Natural killer cell (primary cell): ENCODE measurements around the gene PLPP1. TPM values are rescaled to one million over a fixed set of nuclear protein-coding genes. Genes with fewer than 3 reads are reported as not detected.

Experiments used
- ATAC-seq, 3 donors: fragments of 150-1000 bp in 2 of 3; fragments of 200-7000 bp in 1 of 3; cut with Tn5 transposase; 1 replicate in 1 of 3; 2 replicates in 2 of 3; pipeline ENCODE4 v1.10.0; 2021; ENCODE audit warnings: mild to moderate bottlenecking in 2 of 3, moderate library complexity in 2 of 3
- DNase-seq, 2 donors: peaks; one replicate each; pipeline versions ENCODE4 v3.0.0 to v3.0.0-alpha.2; 2013 to 2021; ENCODE audit warnings: mixed read lengths in 1 of 2
- H3K27ac ChIP-seq: one replicate; pipeline ENCODE4 v1.5.1; 2013; ENCODE audit warnings: mild to moderate bottlenecking, low read length
- H3K27me3 ChIP-seq: one replicate; pipeline ENCODE4 v1.6.1; 2013; ENCODE audit warnings: low read length; ENCODE audit not compliant: control insufficient read depth, insufficient read depth
- H3K36me3 ChIP-seq: one replicate; pipeline ENCODE4 v1.6.1; 2013; ENCODE audit warnings: low read length; ENCODE audit not compliant: control insufficient read depth, insufficient read depth
- H3K4me1 ChIP-seq: one replicate; pipeline ENCODE4 v1.6.1; 2013; ENCODE audit warnings: low read length; ENCODE audit not compliant: control insufficient read depth, insufficient read depth
- H3K4me3 ChIP-seq: one replicate; pipeline ENCODE4 v1.5.1; 2013; ENCODE audit warnings: low read length
- H3K9me3 ChIP-seq: one replicate; pipeline ENCODE4 v1.6.1; 2013; ENCODE audit warnings: low read length; ENCODE audit not compliant: control insufficient read depth, insufficient read depth
- H3K27ac Mint-ChIP-seq, 2 donors: one replicate each; pipeline ENCODE4 v1.8.0; 2022; ENCODE audit warnings: mild to moderate bottlenecking in 2 of 2, mixed read lengths in 2 of 2, moderate library complexity in 1 of 2
- H3K27me3 Mint-ChIP-seq, 2 donors: one replicate each; pipeline ENCODE4 v1.8.0; 2022; ENCODE audit warnings: low read depth in 2 of 2, mixed read lengths in 2 of 2
- H3K36me3 Mint-ChIP-seq: one replicate; pipeline ENCODE4 v1.8.0; 2022; ENCODE audit warnings: mixed read lengths
- H3K4me1 Mint-ChIP-seq, 2 donors: one replicate each; pipeline ENCODE4 v1.8.0; 2022; ENCODE audit warnings: mixed read lengths in 2 of 2
- H3K4me3 Mint-ChIP-seq: one replicate; pipeline ENCODE4 v1.8.0; 2022; ENCODE audit warnings: mild to moderate bottlenecking, moderate library complexity, mixed read lengths
- H3K9me3 Mint-ChIP-seq, 2 donors: one replicate each; pipeline ENCODE4 v1.8.0; 2022; ENCODE audit warnings: mixed read lengths in 2 of 2
- WGBS: methylation state at CpG from one replicate; pipeline ENCODE4 v1.1.7; 2013; ENCODE audit warnings: missing lambda C conversion rate; ENCODE audit not compliant: insufficient coverage; 5-methylcytosine and 5-hydroxymethylcytosine counted together
- intact Hi-C: fragments of 100-400 bp; cut with micrococcal nuclease; formaldehyde crosslinking; loops from one replicate; pipeline ENCODE4 v1.14.2; 2022
- total RNA-seq, 4 donors: library from RNA; stranded (reverse); fragments of 120-200 nt in 1 of 4; gene quantifications; one replicate each; pipeline versions ENCODE4 v1.2.3 to v1.2.4, GENCODE V29; 2013 to 2022
- TF ChIP-seq, protein P1 (sequence below): fragments of 200-600 bp; IDR thresholded peaks from one replicate; pipeline ENCODE4 v1.8.0; 2022; ENCODE audit warnings: antibody characterized with exemption

The PLPP1 gene
- total RNA-seq, 3 donors from 2014 or later (not counting 1 experiment from before 2014, with no cell fraction given): 3.3 to 5.5 (median 4.2) TPM

DNA sequence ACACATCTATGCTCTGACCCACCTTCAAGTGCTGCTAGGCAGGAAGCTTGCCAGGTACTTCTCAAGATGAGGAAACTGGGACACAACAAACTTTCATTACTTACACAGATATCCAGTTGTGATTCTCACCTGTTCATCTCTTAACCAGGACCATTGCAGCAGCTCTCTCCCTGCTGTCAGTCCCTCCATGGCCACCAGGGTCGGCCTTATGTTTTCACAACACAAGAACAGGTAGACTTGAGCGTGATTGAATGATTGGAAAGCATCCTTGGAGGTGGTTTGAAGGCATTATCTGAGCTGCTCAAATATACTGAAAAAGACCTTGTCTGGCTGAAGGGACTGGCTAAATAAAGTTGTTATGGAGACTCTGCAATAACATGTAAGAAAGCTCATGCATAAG is 132.6 kb downstream of the PLPP1 start:
- H3K4me3 Mint-ChIP-seq: no peak overlapping the region
- WGBS: 75% methylated on average over 2 of the region's 2 CpGs
- no peaks in the 10 kb centered on the region for H3K4me1 ChIP-seq
- H3K9me3 Mint-ChIP-seq: no peaks in the 10 kb centered on the region
- TF ChIP-seq, protein P1, sequence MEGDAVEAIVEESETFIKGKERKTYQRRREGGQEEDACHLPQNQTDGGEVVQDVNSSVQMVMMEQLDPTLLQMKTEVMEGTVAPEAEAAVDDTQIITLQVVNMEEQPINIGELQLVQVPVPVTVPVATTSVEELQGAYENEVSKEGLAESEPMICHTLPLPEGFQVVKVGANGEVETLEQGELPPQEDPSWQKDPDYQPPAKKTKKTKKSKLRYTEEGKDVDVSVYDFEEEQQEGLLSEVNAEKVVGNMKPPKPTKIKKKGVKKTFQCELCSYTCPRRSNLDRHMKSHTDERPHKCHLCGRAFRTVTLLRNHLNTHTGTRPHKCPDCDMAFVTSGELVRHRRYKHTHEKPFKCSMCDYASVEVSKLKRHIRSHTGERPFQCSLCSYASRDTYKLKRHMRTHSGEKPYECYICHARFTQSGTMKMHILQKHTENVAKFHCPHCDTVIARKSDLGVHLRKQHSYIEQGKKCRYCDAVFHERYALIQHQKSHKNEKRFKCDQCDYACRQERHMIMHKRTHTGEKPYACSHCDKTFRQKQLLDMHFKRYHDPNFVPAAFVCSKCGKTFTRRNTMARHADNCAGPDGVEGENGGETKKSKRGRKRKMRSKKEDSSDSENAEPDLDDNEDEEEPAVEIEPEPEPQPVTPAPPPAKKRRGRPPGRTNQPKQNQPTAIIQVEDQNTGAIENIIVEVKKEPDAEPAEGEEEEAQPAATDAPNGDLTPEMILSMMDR: no peak
- intact Hi-C loops: no loop called here
- no peak overlapping the region for H3K4me3 ChIP-seq
- no peaks in the 10 kb centered on the region for H3K27me3 Mint-ChIP-seq
- ATAC-seq (no peak), DNase-seq (peak in 1 of 2 donors; percentile 14)
- peak overlapping the region in 1 of 2 donors; percentile 13 for H3K27ac Mint-ChIP-seq
- peaks cover 19% of the 10 kb centered on the region for H3K36me3 Mint-ChIP-seq
- H3K36me3 ChIP-seq: peaks cover 72% of the 10 kb centered on the region
- no peaks in the 10 kb centered on the region for H3K9me3 ChIP-seq
- H3K4me1 Mint-ChIP-seq: no peaks in the 10 kb centered on the region
- H3K27me3 ChIP-seq: no peaks in the 10 kb centered on the region
- H3K27ac ChIP-seq: no peak overlapping the region

DNA sequence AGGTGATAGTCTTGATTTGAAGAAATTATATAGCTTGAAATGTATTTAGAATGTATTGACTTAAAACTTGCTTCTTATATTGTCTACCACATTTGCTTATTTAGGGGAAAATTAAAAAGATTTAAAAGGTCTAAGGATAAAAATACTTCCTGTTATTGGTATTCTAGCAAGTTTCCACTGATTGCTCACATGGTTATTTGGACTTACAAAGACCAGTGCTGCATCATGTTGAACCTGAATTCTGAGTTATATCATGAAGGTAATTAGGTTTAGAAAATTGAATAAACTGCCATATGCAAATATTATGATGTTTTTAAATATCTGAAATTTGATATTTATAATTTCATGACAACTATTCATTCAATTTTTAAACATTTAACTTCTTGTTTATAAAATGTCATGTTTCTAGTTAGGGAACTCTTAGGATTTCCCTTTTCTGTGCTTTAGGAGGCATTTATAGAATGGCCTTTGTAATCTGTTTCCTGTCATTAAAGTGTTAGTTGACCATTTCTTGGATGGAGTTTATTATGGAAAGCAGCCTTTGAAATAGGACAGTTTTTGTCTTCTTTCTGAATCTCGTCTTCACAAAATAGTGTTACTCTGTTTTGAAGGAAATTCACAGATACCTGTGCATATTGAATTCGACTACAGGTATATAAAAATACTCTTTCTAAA is 141.1 kb downstream of the PLPP1 start:
- H3K36me3 ChIP-seq: peaks cover 39% of the 10 kb centered on the region
- Mint-ChIP-seq H3K9me3 (peaks cover 0 to 3% of the 10 kb centered on the region in 2 donors), H3K36me3 (peaks cover 18% of the 10 kb centered on the region)

DNA sequence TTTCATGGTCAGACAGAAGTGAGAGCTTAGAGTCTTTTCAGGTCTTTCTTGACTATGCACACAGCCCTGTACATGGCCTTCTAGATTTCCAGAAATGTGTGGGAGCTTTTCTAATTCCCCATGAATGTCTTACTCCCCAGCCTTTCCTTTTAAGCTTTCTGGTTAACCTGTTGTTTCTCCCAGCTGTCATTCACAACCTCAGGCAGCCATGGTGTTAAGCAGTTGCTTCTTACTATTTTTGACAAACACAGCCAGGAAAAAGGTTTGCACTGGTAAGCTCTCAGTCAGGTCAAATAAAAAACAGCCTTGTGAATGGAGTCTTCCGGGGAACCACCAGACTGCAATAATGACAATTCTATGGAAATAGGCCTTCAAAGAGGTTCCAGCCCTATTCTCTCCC is 142.1 kb downstream of the PLPP1 start:
- H3K4me3 Mint-ChIP-seq: no peak overlapping the region
- Histone ChIP-seq H3K4me1 (no peaks in the 10 kb centered on the region), H3K4me3 (no peak overlapping the region), H3K36me3 (peaks cover 43% of the 10 kb centered on the region), H3K9me3 (peaks cover 7% of the 10 kb centered on the region), H3K27me3 (no peaks in the 10 kb centered on the region), H3K27ac (no peak overlapping the region)
- ATAC-seq (no peak), DNase-seq (no peak)
- peaks cover 18% of the 10 kb centered on the region for H3K36me3 Mint-ChIP-seq
- no peak overlapping the region for H3K27ac Mint-ChIP-seq
- H3K27me3 Mint-ChIP-seq: no peaks in the 10 kb centered on the region
- peaks cover 0 to 3% of the 10 kb centered on the region in 2 donors for H3K9me3 Mint-ChIP-seq
- TF ChIP-seq, protein P1: no peak
- 100% methylated on average over 1 of the region's 1 CpG for WGBS
- no peaks in the 10 kb centered on the region for H3K4me1 Mint-ChIP-seq
- intact Hi-C loops: no loop called here

More for the DNA sequence above, 141.1 kb downstream of the PLPP1 start:
- ATAC-seq (no peak), DNase-seq (no peak)
- Mint-ChIP-seq H3K4me1 (no peaks in the 10 kb centered on the region), H3K27ac (no peak overlapping the region), H3K4me3 (no peak overlapping the region), H3K27me3 (no peaks in the 10 kb centered on the region)
- peaks cover 7% of the 10 kb centered on the region for H3K9me3 ChIP-seq
- WGBS: no CpG with 5 or more reads among the region's 2 CpGs
- H3K27ac ChIP-seq: no peak overlapping the region
- no peaks in the 10 kb centered on the region for H3K4me1 ChIP-seq
- TF ChIP-seq, protein P1: no peak
- no peaks in the 10 kb centered on the region for H3K27me3 ChIP-seq
- intact Hi-C loops: no loop called here
- H3K4me3 ChIP-seq: no peak overlapping the region

DNA sequence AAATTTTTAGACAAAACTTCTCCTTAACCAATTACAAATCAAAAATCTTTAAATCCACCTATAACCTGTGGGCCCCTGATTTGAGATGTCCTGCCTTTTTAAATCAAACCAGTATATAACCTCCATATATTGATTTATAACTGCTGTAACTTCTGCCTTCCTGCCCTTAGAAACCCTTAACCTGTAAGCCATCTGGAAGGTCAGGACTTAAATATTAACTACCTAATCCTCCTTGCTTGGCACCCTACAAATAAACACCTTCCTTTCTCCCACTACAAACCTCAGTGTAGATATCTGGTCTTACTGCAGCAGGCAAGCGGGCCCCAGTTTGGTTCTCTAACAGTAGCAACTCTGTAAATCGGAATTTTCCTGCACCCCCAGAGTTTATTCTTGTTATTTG is 143.1 kb downstream of the PLPP1 start:
- Histone ChIP-seq H3K27ac (no peak overlapping the region), H3K4me3 (no peak overlapping the region), H3K36me3 (peaks cover 38% of the 10 kb centered on the region), H3K4me1 (no peaks in the 10 kb centered on the region), H3K27me3 (no peaks in the 10 kb centered on the region), H3K9me3 (peaks cover 7% of the 10 kb centered on the region)
- no peak overlapping the region for H3K27ac Mint-ChIP-seq
- no peaks in the 10 kb centered on the region for H3K4me1 Mint-ChIP-seq
- ATAC-seq: no peak
- H3K36me3 Mint-ChIP-seq: peaks cover 18% of the 10 kb centered on the region
- TF ChIP-seq, protein P1: no peak
- 100% methylated on average over 2 of the region's 2 CpGs for WGBS
- intact Hi-C loops: no loop called here
- DNase-seq: no peak
- H3K4me3 Mint-ChIP-seq: no peak overlapping the region
- H3K9me3 Mint-ChIP-seq: peaks cover 0 to 3% of the 10 kb centered on the region in 2 donors
- H3K27me3 Mint-ChIP-seq: no peaks in the 10 kb centered on the region
